Measurements from ENCODE around the gene CCDC15.
"Not testable (repeated sequence)": the region's sequence is repeated elsewhere in the genome, so short reads cannot be mapped to it uniquely, and the experiment has no call there.

The CCDC15 gene

DNA sequence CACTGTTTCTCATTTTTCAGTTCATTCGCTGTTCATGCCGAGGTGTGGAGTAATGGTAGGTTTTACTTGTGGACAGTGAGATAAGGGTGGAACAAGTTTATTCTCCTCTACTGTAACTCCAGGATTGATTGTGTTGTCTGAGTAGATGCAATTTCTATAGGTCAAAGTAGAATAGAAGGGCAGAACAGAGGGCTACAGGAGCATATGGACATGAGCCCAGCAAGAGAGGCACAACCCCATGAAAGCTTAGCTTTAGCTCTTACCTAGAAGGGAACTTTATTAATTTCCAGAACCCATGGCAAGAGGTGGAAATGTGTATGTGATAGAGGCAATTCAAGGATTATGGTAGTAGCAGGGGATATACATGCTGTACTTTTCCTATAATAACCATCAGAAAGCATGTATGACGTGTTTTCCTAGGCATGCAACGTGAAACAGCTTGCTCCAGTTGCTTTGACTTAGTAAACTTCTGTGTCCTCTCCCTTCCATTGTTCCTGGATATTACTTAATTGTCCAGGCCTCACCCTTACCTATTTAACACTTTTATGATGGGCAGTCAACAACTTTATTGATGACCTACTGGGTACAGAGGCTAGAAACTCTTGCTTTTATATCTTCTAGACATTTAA is 95.3 kb downstream of the CCDC15 start:
- DNase-seq (ENCODE audit: low read depth): no peak
- in situ Hi-C loops (cut with HindIII; ENCODE audit: low sequenced_read_pairs): no loop called here
- TF ChIP-seq, protein P1, sequence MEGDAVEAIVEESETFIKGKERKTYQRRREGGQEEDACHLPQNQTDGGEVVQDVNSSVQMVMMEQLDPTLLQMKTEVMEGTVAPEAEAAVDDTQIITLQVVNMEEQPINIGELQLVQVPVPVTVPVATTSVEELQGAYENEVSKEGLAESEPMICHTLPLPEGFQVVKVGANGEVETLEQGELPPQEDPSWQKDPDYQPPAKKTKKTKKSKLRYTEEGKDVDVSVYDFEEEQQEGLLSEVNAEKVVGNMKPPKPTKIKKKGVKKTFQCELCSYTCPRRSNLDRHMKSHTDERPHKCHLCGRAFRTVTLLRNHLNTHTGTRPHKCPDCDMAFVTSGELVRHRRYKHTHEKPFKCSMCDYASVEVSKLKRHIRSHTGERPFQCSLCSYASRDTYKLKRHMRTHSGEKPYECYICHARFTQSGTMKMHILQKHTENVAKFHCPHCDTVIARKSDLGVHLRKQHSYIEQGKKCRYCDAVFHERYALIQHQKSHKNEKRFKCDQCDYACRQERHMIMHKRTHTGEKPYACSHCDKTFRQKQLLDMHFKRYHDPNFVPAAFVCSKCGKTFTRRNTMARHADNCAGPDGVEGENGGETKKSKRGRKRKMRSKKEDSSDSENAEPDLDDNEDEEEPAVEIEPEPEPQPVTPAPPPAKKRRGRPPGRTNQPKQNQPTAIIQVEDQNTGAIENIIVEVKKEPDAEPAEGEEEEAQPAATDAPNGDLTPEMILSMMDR (IDR thresholded peaks at IDR 0.05; ENCODE audit: low read depth, low read length, missing control alignments): no peak
- H3K4me3 ChIP-seq (ENCODE audit: low read depth, low read length): no peak overlapping the region

DNA sequence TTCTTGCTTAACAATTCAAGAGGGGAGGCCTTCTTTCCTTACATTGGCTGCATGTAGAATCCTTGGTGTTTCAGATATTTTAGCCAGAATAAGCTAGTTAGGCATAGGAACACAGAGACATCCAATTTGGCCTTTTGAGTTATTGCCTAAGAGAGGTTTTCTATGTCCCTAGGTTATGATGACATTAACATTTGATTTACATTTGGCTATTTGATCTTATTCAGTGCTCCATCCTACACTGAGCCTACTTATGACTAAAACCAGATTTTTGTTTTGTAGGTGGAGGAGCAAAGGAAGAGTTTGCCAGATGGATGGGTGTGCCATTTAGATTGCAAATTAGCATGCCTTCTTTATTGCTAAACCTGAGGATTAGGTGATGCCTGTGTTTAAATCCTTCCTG is 98.0 kb downstream of the CCDC15 start:
- in situ Hi-C loops (cut with HindIII; ENCODE audit: low sequenced_read_pairs): no loop called here
- TF ChIP-seq, protein P1 (IDR thresholded peaks at IDR 0.05; ENCODE audit: low read depth, low read length, missing control alignments): no peak
- no peak overlapping the region for H3K4me3 ChIP-seq (ENCODE audit: low read depth, low read length)
- no peak for DNase-seq (ENCODE audit: low read depth)

DNA sequence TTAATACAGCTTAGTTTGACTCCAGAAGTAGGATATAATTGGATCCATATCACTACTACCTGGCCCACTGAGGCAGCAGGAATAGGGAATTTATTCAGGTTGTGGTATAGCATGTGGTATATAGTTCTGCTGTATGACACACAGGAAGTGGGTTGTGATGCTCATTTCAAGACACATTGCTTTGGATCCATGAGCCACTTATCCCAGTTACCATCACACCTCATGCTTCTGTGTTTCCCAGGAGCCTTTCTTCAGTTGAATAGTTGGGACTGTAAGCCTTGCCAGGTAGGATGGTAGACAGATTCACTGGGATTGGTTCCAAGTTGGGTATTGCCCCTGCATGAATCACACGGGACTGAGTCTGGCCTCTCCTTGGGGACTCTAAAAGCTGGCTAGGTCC is 99.2 kb downstream of the CCDC15 start:
- in situ Hi-C loops (cut with HindIII; ENCODE audit: low sequenced_read_pairs): no loop called here
- H3K4me3 ChIP-seq (ENCODE audit: low read depth, low read length): no peak overlapping the region
- no peak for DNase-seq (ENCODE audit: low read depth)
- TF ChIP-seq, protein P1 (IDR thresholded peaks at IDR 0.05; ENCODE audit: low read depth, low read length, missing control alignments): no peak

DNA sequence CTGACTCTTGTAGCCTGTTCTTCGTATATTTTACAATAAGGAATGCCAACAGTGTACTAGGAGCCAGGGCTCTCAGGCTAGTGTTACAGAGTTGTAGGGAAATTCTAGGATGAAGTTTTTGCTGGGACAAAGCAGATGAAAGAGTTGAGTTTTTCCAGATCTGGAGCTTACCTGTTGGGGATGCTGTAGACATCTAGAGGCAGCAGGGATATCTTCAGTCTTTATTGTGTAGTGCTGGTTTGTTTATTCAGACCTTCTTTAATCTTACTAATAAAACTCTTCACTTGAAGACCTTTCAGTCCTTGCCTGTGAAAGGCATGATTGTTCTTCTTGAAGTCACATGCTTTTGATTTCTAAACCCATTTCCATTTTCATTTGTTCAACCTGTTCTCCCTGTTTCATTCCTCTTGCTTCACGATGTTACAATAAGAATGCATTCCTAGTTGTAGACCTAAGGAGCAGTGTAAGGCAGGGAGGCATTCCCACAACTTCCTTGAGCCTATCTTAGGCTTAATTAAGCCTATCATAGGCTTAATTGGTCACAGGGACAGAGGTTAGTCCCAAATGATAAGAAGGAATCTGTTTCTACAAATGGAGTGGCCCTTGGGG is 101.2 kb downstream of the CCDC15 start:
- in situ Hi-C loops (cut with HindIII; ENCODE audit: low sequenced_read_pairs): no loop called here
- no peak for DNase-seq (ENCODE audit: low read depth)
- TF ChIP-seq, protein P1 (IDR thresholded peaks at IDR 0.05; ENCODE audit: low read depth, low read length, missing control alignments): no peak
- no peak overlapping the region for H3K4me3 ChIP-seq (ENCODE audit: low read depth, low read length)

DNA sequence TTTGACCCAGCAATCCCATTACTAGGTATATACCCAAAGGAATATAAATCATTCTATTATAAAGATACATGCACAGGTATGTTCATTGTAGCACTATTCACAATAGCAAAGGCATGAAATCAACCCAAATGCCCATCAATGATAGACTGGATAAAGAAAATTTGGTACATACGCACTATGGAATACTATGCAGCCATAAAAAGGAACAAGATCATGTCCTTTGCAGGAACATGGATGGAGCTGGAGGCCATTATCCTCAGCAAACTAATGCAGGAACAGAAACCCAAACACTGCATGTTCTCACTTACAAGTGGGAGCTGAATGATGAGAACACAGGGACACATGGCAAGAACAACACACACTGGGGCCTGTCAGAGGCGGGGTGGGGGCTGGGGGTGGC is 102.1 kb downstream of the CCDC15 start:
- H3K4me3 ChIP-seq (ENCODE audit: low read depth, low read length); in situ Hi-C loops (cut with HindIII; ENCODE audit: low sequenced_read_pairs); DNase-seq (ENCODE audit: low read depth): not testable (repeated sequence)

DNA sequence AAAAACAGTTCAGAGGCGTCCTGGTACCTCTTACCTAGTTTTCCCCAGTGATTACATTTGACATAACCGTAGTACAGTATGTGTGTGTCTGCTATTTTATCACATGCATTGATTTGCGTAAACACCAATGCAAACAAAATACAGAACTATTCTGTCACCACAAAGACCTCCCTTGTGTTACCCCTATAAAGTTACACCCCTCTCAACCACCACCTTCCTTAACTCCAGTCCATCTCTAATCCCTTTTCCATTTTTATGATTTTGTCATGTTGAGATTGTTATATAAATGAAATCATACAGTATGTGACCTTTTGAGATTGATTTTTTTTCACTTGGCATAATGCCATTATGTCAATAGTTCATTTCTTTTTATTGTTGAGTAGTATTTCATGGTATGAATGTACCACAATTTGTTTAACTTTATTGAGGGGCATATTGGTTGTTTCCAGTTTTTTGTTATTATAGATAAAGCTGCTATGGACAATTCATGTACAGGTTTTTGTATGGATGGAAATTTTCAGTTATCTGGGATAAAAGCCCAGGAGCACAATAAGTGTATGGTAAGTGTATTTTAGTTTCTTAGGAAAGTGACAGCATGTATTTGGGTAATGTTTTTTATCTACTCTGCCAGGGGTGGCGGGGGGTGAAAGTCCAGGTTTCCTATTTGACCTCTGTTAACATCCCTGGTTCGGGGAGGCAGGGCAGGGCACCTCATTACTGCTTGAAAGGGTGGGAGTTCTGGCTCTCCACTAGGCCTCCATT is 103.1 kb downstream of the CCDC15 start:
- no peak for DNase-seq (ENCODE audit: low read depth)
- no peak overlapping the region for H3K4me3 ChIP-seq (ENCODE audit: low read depth, low read length)
- TF ChIP-seq, protein P1 (IDR thresholded peaks at IDR 0.05; ENCODE audit: low read depth, low read length, missing control alignments): no peak
- in situ Hi-C loops (cut with HindIII; ENCODE audit: low sequenced_read_pairs): no loop called here

DNA sequence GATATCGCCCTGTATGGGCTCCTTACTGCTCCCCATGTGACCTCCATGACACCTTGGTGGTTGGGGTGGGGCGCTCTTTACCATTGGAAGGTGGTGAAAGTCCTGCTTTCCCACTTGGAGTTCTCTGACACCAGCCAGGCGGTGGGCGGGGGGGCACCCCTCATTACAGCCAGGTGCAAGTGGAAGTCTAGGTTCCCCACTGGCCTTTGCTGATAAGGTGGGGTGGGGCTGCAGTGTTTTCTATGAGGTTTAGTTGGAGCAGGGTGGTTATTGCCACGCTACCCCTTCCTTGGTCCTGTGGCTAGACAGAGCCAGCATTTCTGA is 103.7 kb downstream of the CCDC15 start:
- in situ Hi-C loops (cut with HindIII; ENCODE audit: low sequenced_read_pairs): no loop called here
- no peak for DNase-seq (ENCODE audit: low read depth)
- no peak overlapping the region for H3K4me3 ChIP-seq (ENCODE audit: low read depth, low read length)
- TF ChIP-seq, protein P1 (IDR thresholded peaks at IDR 0.05; ENCODE audit: low read depth, low read length, missing control alignments): no peak
